Activated CD8-positive, alpha-beta memory T cell treated with anti-CD3 and anti-CD28 coated beads for 48 hours (primary cell): Measurements from ENCODE around the gene ATG4A.

ENCODE experiments used
- DNase-seq, 3 experiments: peaks; one replicate each; pipeline ENCODE4 v3.0.0-alpha.2; 2020; ENCODE audit warnings: low read depth in 2 of 3, low spot score in 2 of 3

ATG4A gene

GRCh38 chrX:108167211-108167872 is 75.8 kb downstream of the ATG4A start:
- DNase-seq: no peak

- DNase-seq: no peak
Observed at GRCh38 chrX:108168961-108169740, 77.6 kb downstream of the ATG4A start.

GRCh38 chrX:108169768-108170167 is 78.2 kb downstream of the ATG4A start:
- no peak for DNase-seq

GRCh38 chrX:108171671-108172070 is 80.1 kb downstream of the ATG4A start:
- DNase-seq: no peak

- DNase-seq: no peak
Observed at GRCh38 chrX:108173874-108174273, 82.3 kb downstream of the ATG4A start.

- DNase-seq: no peak
Observed at GRCh38 chrX:108177351-108178142, 86.0 kb downstream of the ATG4A start.

- DNase-seq: no peak
Observed at GRCh38 chrX:108178143-108178498, 86.5 kb downstream of the ATG4A start.

- no peak for DNase-seq
Observed at GRCh38 chrX:108186811-108187210, 95.2 kb downstream of the ATG4A start.

- DNase-seq: no peak
Observed at GRCh38 chrX:108198420-108198819, 106.8 kb downstream of the ATG4A start.

GRCh38 chrX:108199041-108199440 is 107.5 kb downstream of the ATG4A start:
- no peak for DNase-seq

GRCh38 chrX:108199691-108200090 is 108.1 kb downstream of the ATG4A start:
- no peak for DNase-seq

GRCh38 chrX:108203540-108203939 is 112.0 kb downstream of the ATG4A start:
- DNase-seq: no peak
